HS-5 (cell line): ENCODE results near the gene UGT2B17.
"Not testable (repeated sequence)": the region's sequence is repeated elsewhere in the genome, so short reads cannot be mapped to it uniquely, and the experiment has no call there.

ENCODE experiments used
- DNase-seq: peaks from one replicate; pipeline ENCODE4 v3.0.0-alpha.2; 2012; ENCODE audit warnings: low read depth

Gene UGT2B17

GRCh38 chr4:68569036-68569435 lies 7.1 kb downstream of the UGT2B17 start:
- not testable (repeated sequence) for DNase-seq

GRCh38 chr4:68568535-68568934 lies 7.6 kb downstream of the UGT2B17 start:
- DNase-seq, result not testable (repeated sequence)

- DNase-seq, result not testable (repeated sequence)
These were observed 9.8 kb downstream of the UGT2B17 start for GRCh38 chr4:68566364-68566763.

DNA sequence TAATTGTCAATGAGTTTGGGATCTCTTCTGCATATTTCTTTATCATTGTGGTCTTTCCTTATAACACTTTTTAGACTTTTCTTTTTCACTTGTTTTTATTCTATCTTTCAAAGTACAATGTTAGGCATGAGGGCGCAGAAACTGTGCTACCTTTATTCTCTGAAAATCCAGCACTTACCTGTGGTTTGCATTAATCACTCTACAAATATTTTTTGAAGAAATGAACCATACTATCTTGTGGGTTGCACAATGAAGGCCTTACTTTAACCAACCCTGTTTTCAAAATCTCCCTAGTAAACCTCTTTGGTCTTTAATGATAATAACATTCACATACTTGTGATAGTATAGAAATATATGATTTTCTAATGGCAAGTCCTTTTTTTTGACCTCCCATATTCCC lies 11.0 kb downstream of the UGT2B17 start:
- DNase-seq, result not testable (repeated sequence)

- DNase-seq, result not testable (repeated sequence)
These were observed 15.6 kb downstream of the UGT2B17 start for GRCh38 chr4:68560364-68561070.

- DNase-seq, result not testable (repeated sequence)
These were observed 22.3 kb downstream of the UGT2B17 start for GRCh38 chr4:68553830-68554229.

DNA sequence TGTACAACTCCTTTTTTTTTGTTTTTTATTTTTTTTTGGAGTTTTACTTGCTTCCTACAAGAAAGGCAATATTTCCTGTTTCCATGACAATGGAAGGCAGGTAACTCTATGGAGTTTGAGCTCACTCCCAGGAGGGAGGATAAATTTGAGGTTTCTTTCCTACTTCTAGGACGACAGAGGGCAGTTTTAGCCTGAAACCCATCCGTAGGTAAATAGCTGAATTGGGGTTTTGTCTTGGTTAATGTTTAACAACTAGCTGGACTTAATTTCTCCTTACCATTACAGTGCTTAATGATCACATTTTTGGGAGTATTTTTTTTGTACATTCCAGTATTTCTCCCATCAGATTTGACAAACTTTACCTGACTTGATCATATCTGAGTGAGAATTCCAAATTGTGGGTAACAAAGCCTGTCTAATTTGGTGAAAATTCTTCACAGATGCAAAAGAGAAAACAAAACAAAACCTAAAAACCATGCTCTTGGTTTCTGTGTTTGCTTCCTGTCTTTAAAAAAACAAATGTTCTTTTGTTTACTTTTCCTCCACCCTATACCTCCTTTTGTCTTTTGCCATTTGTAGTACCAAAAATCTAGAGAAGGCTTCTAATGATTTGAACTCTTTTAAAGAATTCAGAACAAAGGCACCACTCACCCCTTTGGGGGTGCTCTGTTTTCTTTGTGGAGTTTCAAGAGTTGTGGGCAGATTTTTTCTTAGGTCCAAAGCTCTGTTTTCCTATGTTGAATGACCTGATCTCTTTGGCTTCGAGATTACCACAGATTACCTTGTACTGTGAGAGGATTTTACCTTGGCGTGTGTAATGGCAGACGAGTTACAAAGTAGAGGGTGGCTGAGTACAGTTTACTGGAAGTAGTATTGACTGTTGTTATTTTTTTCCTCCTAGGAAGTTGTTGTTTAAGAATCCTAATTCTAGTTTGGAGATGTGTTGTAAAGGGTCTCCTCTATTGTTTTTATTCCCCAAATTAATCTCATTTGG lies 23.0 kb downstream of the UGT2B17 start:
- DNase-seq, result not testable (repeated sequence)

- not testable (repeated sequence) for DNase-seq
These were observed 33.4 kb downstream of the UGT2B17 start for GRCh38 chr4:68542742-68543141.

DNA sequence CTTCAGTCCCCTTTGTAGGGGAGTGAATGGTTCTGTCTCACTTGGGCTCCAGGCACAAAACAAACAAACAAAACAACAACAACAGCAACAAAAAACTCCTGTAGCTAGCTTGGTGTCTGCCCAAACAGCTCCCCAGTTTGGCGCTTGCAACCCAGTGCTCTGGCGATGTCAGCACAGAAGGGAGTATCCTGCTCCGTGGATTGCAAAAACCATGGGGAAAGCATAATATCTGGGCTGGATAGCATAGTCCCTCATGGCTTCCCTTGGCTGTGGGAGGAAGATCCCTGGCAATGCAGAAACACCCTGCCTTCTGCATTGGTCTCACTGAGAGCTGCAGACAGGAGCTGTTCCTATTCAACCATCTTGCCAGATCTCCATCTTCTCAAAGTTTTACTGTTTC lies 39.7 kb downstream of the UGT2B17 start:
- no peak for DNase-seq

GRCh38 chr4:68535974-68536373 lies 40.1 kb downstream of the UGT2B17 start:
- DNase-seq, result no peak

DNA sequence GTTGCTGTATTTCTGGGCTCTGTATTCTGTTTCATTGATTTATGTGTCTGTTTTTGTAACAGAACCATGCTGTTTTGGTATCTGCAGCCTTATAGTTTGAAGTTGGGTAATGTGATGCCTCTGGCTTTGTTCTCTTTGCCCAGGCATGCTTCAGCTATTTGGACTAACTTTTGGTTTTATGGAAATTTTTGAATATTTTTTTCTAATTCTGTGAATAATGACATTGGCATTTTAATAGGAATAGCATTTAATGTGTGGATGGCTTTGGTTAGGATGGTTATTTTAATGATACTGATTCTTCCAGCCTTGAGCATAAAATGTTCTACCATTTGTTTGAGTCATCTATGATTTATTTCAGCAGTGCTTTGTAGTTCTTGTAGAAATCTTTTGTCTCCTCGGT lies 53.9 kb downstream of the UGT2B17 start:
- not testable (repeated sequence) for DNase-seq

GRCh38 chr4:68520985-68521384 lies 55.1 kb downstream of the UGT2B17 start:
- DNase-seq, result no peak

DNA sequence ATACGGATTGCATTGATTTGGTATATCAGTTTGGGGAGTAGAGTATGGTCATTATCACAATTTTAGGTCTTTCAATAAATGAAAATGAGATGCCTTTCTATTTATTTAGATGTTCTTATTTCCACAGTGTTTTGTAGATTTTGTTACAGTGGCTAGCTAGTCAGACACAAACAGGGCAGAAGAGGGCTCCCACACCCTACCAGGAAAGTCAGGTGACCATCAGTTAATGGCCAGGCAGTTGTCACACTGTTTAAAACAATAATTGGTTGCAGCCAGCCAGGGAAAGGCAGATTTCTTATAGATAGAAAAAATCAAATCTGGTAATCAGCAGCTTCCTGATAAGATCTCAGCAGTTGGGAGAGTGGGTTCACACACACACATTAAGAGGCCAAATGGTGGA lies 57.2 kb downstream of the UGT2B17 start:
- DNase-seq, result no peak

DNA sequence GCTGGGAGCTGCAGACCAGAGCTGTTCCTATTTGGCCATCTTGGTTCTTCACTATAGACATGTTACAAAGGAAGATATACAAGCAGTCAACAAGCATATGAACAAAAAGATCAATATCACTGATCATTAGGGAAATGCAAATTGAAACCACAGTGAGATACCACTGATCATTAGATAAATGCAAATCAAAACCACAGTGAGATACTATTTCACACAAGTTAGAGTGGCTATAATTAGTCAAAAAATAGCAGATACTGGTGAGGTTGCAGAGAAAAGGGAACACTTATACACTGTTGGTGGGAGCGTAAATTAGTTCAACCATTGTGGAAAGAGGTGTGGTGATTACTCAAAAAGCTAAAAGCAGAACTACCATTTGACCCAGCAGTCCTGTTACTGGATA lies 70.7 kb downstream of the UGT2B17 start:
- DNase-seq, result not testable (repeated sequence)

GRCh38 chr4:68504836-68505235 lies 71.3 kb downstream of the UGT2B17 start:
- not testable (repeated sequence) for DNase-seq

- not testable (repeated sequence) for DNase-seq
These were observed 72.7 kb downstream of the UGT2B17 start for GRCh38 chr4:68503462-68503861.

- no peak for DNase-seq
These were observed 77.1 kb downstream of the UGT2B17 start for GRCh38 chr4:68499021-68499420.

DNA sequence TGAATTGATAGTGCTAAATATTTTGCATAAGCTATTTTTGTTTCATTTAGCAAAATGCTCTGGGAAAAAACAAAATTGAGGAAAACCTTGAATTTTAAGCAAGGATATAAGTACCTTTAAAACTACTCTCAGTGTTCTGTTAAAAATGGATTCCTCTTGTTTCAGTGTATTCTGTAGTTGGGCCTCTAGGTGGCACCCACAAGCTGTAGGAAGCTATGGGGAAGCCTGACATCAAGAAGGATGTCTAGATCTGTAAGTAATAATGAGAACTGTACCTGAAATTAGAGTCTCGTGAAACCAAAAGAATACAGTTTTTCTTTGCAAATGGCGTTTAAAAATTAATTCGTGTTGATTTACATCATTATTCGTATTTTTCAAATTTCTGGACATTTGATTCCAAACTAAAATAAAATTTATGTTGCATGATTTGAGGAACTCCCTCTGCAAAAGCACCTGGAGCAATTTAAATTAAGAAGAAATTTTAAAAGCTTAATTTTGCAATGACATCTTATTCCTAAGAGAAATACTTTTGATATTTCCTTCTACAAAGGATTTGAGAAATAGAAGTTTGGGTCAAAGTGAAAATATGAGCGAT lies 77.6 kb downstream of the UGT2B17 start:
- peak; percentile 23 for DNase-seq

GRCh38 chr4:68494688-68495087 lies 81.4 kb downstream of the UGT2B17 start:
- DNase-seq, result no peak

DNA sequence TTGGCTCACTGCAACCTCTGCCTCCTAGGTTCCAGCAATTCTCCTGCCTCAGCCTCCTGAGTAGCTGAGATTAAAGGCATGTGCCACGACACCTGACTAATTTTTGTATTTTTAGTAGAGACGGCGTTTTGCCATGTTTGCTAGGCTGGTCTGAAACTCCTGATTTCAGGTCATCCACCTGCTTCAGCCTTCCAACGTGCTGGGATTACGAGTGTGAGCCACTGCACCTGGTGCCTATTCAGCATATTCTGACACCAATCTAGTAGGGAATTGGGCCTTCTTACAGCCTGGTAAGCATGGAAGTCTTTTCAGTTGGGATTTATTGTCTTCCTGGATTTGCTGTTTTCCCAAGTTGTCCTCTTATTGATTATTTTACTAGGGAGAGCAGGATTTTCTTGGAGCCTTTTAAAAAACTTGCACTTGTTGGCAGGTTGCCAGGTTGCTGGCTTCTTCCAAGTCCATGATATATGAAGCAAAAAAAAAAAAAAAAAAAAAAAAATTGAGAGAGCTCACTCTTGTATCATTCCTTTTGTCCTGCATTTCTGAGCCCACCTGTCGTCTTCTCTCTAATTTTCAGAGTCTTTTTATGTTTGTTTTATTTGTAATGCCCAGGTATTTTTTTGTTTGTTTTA lies 85.2 kb downstream of the UGT2B17 start:
- DNase-seq, result no peak

GRCh38 chr4:68489338-68489737 lies 86.8 kb downstream of the UGT2B17 start:
- DNase-seq, result no peak
